IPS-18c (cell line): Measurements from ENCODE around the gene SAPCD1.
"Not testable (repeated sequence)": the region's sequence is repeated elsewhere in the genome, so short reads cannot be mapped to it uniquely, and the experiment has no call there.

ENCODE experiments used
- H3K4me3 ChIP-seq: 2 replicates; pipeline ENCODE4 v1.7.0; 2013; ENCODE audit warnings: low read depth, mild to moderate bottlenecking, low read length, moderate library complexity; ENCODE audit not compliant: insufficient read depth
- H3K9me3 ChIP-seq: one replicate; pipeline ENCODE4 v1.6.1; 2013; ENCODE audit warnings: mild to moderate bottlenecking, low read length, moderate library complexity; ENCODE audit not compliant: control insufficient read depth, insufficient read depth

The SAPCD1 gene

GRCh38 chr6:31805939-31806469 lies 43.5 kb downstream of the SAPCD1 start:
- peak overlapping the region; percentile 100 for H3K4me3 ChIP-seq
- no peaks in the 10 kb centered on the region for H3K9me3 ChIP-seq

GRCh38 chr6:31806470-31807272 lies 44.2 kb downstream of the SAPCD1 start, which contains the start of gene LSM2:
TSS of gene LSM2 (minus strand) at chr6:31806966. CDS start at chr6:31806757, 209 bp downstream.
- Histone ChIP-seq H3K4me3 (peak within 1 kb of the TSS; percentile 100), H3K9me3 (no peaks in the 10 kb centered on the region)

GRCh38 chr6:31808599-31808998 lies 46.1 kb downstream of the SAPCD1 start:
- H3K4me3 ChIP-seq, H3K9me3 ChIP-seq: not testable (repeated sequence)

- Histone ChIP-seq H3K4me3 (no peak overlapping the region), H3K9me3 (no peaks in the 10 kb centered on the region)
These were observed 49.2 kb downstream of the SAPCD1 start for GRCh38 chr6:31811645-31812044.

- H3K4me3 ChIP-seq, result no peak overlapping the region
- no peaks in the 10 kb centered on the region for H3K9me3 ChIP-seq
These were observed 51.0 kb downstream of the SAPCD1 start for GRCh38 chr6:31813465-31813849.
